Thyroid gland (tissue), 4 donors: ENCODE results near the gene ISLR.

Experiments used
- CTCF ChIP-seq, 6 experiments: fragments of 200-600 bp in 3 of 6; fragments of 450-650 bp in 3 of 6; sonication (generic) in 3 of 6; IDR thresholded peaks; one replicate each; pipeline ENCODE4 v1.5.1; 2016 to 2019; ENCODE audit warnings: antibody characterized with exemption in 6 of 6, mild to moderate bottlenecking in 2 of 6, inconsistent platforms in 1 of 6, moderate library complexity in 1 of 6
- POLR2A ChIP-seq, 2 donors: fragments of 450-650 bp; IDR thresholded peaks; one replicate each; pipeline ENCODE4 v1.6.1; 2017; ENCODE audit warnings: antibody characterized with exemption in 2 of 2, mild to moderate bottlenecking in 2 of 2, moderate library complexity in 1 of 2

- TF ChIP-seq POLR2A (IDR thresholded peaks at IDR 0.05), result no peak
- no peak for TF ChIP-seq CTCF (IDR thresholded peaks at IDR 0.05)
Measured at GRCh38 chr15:74179101-74179841, 5.8 kb downstream of the ISLR start.
